NB4 (cell line): ENCODE measurements around the gene PLEKHG4B.
A peak's percentile ranks its signal among the peaks of the same experiment; 100 is the strongest.
"Not testable (repeated sequence)": the region's sequence is repeated elsewhere in the genome, so short reads cannot be mapped to it uniquely, and the experiment has no call there.

Experiments used
- DNase-seq: peaks from one replicate; pipeline ENCODE4 v3.0.0; 2010; ENCODE audit warnings: low read depth
- H3K4me3 ChIP-seq: one replicate; pipeline ENCODE4 v1.5.1; 2011; ENCODE audit warnings: mild to moderate bottlenecking, low read depth, low read length, moderate library complexity
- CTCF ChIP-seq: IDR thresholded peaks from one replicate; pipeline ENCODE4 v1.5.1; 2012; ENCODE audit warnings: low read depth, low read length
- MYC ChIP-seq: IDR thresholded peaks from 2 replicates; pipeline ENCODE4 v1.6.1; 2011; ENCODE audit warnings: low read depth, low read length
- POLR2A ChIP-seq: IDR thresholded peaks from 2 replicates; pipeline ENCODE4 v1.6.1; 2011; ENCODE audit warnings: mild to moderate bottlenecking; ENCODE audit not compliant: insufficient read length; ENCODE audit errors: extremely low read depth
- TF ChIP-seq, protein P1 (sequence below): IDR thresholded peaks from 2 replicates; pipeline ENCODE4 v1.6.1; 2011; ENCODE audit warnings: low read depth, low read length

PLEKHG4B gene

DNA sequence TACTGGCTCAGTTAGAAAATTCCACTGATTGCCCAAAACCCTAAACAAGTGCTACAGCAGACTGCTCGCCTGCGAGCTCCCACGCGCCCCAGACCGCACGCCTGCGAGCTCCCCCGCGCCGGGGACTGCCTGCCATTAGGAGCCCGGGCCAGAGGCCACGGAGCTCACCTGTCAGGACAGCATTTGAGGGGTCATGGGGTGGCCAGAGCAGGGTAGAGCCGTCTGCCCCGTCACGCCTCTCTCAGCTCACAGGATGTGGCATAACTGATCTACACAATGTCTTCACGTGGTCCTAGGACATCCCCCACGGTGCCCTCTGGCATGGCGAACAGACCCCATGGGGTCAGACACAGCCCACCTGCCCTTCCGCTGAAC, 70.2 kb downstream of the PLEKHG4B start:
- no peak for TF ChIP-seq CTCF
- no peak for TF ChIP-seq POLR2A
- TF ChIP-seq MYC, result no peak
- TF ChIP-seq, protein P1, sequence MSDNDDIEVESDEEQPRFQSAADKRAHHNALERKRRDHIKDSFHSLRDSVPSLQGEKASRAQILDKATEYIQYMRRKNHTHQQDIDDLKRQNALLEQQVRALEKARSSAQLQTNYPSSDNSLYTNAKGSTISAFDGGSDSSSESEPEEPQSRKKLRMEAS, result 0 out of 2 replicates have a peak, but pooled peaks have one; percentile 42
- no peak overlapping the region for H3K4me3 ChIP-seq
- no peak for DNase-seq

DNA sequence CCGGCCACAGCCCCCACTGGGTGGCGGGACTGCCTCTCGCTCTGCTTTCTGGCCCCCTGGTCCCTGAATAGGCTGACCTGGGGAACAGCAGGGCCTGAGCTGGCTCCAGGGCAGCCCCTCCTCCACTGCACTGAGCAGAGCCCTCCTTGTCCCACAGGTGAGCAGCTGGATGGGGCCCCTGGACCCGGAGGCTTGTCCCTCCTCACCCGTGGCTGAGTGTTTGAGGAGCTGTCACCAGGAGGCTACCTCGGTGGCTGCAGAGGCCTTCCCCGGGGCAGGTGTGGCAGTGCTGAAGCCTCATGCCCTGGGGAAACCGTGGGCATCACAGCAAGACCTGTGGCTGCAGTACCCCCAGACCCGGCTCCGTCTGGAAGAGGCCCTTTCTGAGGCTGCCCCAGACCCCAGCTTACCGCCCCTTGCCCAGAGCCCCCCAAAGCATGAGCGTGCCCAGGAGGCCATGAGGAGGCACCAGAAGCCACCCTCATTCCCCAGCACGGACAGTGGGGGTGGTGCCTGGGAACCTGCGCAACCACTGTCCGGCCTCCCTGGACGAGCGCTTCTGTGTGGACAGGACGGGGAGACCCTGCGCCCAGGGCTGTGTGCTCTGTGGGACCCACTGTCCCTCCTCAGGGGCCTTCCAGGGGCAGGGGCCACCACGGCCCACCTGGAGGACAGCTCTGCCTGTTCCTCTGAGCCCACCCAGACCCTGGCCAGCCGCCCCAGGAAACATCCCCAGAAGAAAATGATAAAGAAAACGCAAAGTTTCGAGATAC, 70.8 kb downstream of the PLEKHG4B start:
- no peak overlapping the region for H3K4me3 ChIP-seq
- no peak for TF ChIP-seq CTCF
- TF ChIP-seq, protein P1, result no peak
- no peak for TF ChIP-seq POLR2A
- TF ChIP-seq MYC, result no peak
- no peak for DNase-seq

DNA sequence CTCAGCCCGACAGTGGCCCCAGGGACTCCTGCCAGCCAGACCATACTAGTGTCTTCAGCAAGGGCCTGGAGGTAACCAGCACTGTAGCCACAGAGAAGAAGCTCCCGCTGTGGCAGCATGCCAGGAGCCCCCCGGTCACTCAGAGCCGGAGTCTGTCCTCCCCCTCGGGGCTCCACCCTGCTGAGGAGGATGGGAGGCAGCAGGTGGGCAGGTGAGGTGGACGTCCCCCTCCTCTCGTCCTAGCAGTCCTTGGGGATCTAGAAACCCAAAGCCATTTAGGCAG, 71.3 kb downstream of the PLEKHG4B start:
- TF ChIP-seq, protein P1, result no peak
- no peak for DNase-seq
- no peak overlapping the region for H3K4me3 ChIP-seq

DNA sequence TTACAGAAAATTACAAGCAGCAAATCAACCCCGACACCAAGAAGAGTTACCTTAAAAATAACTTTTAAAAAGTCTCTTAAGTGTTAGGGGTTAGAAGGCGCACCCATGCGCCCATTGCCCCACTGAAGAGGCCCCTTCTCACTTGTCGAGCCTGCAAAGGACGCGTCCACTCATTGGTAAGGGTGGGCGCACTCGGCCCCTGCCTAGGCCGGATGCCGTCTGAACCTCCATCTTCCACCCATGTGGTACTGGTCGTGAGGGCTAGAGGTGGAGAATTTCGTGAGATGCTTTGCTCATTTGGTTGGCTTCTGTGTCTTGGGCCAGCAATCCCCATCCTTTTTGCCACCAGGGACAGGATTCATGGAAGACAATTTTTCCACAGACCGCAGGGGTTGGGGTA, 71.9 kb downstream of the PLEKHG4B start:
- no peak overlapping the region for H3K4me3 ChIP-seq
- no peak for DNase-seq
- TF ChIP-seq CTCF (no peak), POLR2A (no peak), MYC (no peak)
- TF ChIP-seq, protein P1, result no peak

GRCh38 chr5:164244-164643, 72.3 kb downstream of the PLEKHG4B start:
- no peak for DNase-seq
- TF ChIP-seq MYC (no peak), POLR2A (no peak), CTCF (no peak)
- TF ChIP-seq, protein P1, result no peak
- no peak overlapping the region for H3K4me3 ChIP-seq

DNA sequence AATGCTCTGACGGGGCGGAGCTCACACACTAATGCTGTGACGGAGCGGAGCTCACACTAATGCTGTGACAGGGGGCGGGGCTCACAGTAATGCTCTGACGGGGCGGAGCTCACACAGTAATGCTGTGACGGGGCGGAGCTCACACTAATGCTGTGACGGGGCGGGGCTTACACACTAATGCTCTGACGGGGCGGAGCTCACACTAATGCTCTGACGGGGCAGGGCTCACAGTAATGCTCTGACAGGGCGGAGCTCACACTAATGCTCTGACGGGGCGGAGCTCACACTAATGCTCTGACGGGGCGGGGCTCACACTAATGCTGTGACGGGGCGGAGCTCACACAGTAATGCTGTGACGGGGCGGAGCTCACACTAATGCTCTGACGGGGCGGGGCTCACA, 72.8 kb downstream of the PLEKHG4B start:
- H3K4me3 ChIP-seq, DNase-seq: not testable (repeated sequence)
